ENCODE data around the gene UQCR10. TPM values are rescaled to one million over a fixed set of nuclear protein-coding genes. Genes with fewer than 3 reads are reported as not detected.

Gene UQCR10
- total and polyA plus RNA-seq, 9 of the 15 experiments (the other 6 are each of a cell fraction or from before 2014, with no cell fraction given), result 128 to 903 (median 163) TPM

DNA sequence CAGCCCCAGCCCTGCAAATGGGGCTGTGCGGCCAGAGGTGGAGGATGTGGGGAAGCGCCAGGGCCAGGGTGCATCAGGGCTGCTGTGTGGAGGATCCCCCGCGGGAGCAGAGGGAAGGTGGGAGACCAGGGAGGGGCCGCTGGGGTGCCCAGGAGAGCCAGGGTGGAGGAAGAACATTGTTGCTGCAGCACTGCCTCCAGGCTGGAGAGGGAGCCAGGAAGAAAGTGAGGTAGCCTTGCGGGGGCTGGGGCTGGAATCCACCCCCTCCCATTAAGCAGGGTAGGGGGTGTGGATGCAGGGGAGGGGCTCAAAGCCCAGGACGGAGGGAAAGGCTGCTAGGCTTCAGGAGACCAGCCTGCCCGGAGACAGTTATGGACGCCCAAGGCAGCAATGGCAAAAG is 32.3 kb upstream of the UQCR10 start (continued):
- TF ChIP-seq IRF2 (CRISPR knock-in tag; IDR thresholded peaks at IDR 0.05) (no peak), SAFB (IDR thresholded peaks at IDR 0.05; ENCODE audit: borderline replicate concordance, low read depth, low read length) (no peak), CBX2 (IDR thresholded peaks at IDR 0.05; ENCODE audit: insufficient read depth, low read length, poor library complexity, severe bottlenecking) (no peak), TEAD4 (IDR thresholded peaks at IDR 0.05; ENCODE audit: low read length) (no peak), TEAD4 (CRISPR knock-in tag; IDR thresholded peaks at IDR 0.05; ENCODE audit: borderline replicate concordance) (no peak)
- TF ChIP-seq, protein P1, sequence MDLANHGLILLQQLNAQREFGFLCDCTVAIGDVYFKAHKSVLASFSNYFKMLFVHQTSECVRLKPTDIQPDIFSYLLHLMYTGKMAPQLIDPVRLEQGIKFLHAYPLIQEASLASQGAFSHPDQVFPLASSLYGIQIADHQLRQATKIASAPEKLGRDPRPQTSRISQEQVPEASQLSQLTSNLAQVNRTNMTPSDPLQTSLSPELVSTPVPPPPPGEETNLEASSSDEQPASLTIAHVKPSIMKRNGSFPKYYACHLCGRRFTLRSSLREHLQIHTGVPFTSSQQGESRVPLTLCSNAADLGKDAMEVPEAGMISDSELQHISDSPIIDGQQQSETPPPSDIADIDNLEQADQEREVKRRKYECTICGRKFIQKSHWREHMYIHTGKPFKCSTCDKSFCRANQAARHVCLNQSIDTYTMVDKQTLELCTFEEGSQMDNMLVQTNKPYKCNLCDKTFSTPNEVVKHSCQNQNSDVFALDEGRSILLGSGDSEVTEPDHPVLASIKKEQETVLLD (IDR thresholded peaks at IDR 0.05), result no peak
- TF ChIP-seq, protein P2, sequence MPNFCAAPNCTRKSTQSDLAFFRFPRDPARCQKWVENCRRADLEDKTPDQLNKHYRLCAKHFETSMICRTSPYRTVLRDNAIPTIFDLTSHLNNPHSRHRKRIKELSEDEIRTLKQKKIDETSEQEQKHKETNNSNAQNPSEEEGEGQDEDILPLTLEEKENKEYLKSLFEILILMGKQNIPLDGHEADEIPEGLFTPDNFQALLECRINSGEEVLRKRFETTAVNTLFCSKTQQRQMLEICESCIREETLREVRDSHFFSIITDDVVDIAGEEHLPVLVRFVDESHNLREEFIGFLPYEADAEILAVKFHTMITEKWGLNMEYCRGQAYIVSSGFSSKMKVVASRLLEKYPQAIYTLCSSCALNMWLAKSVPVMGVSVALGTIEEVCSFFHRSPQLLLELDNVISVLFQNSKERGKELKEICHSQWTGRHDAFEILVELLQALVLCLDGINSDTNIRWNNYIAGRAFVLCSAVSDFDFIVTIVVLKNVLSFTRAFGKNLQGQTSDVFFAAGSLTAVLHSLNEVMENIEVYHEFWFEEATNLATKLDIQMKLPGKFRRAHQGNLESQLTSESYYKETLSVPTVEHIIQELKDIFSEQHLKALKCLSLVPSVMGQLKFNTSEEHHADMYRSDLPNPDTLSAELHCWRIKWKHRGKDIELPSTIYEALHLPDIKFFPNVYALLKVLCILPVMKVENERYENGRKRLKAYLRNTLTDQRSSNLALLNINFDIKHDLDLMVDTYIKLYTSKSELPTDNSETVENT (CRISPR knock-in tag; IDR thresholded peaks at IDR 0.05), result no peak
- TF ChIP-seq, protein P3, sequence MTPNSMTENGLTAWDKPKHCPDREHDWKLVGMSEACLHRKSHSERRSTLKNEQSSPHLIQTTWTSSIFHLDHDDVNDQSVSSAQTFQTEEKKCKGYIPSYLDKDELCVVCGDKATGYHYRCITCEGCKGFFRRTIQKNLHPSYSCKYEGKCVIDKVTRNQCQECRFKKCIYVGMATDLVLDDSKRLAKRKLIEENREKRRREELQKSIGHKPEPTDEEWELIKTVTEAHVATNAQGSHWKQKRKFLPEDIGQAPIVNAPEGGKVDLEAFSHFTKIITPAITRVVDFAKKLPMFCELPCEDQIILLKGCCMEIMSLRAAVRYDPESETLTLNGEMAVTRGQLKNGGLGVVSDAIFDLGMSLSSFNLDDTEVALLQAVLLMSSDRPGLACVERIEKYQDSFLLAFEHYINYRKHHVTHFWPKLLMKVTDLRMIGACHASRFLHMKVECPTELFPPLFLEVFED (CRISPR knock-in tag; conservative IDR thresholded peaks at IDR 0.05), result no peak
